ENCODE data around the gene TOMM20. TPM values are rescaled to one million over a fixed set of nuclear protein-coding genes. Genes with fewer than 3 reads are reported as not detected.

The TOMM20 gene
- total and polyA plus RNA-seq, 2 of the 8 experiments (the other 6 are each of a cell fraction or from before 2014, with no cell fraction given) = 71.4 to 168 TPM

GRCh38 chr1:235131961-235132360 is 3.3 kb upstream of the TOMM20 start (continued):
- TF ChIP-seq NANOG (IDR thresholded peaks at IDR 0.05; ENCODE audit: insufficient read depth, low read depth, low read length, poor library complexity, severe bottlenecking) (no peak), TAF7 (optimal IDR thresholded peaks at IDR 0.05; ENCODE audit: borderline replicate concordance, low read depth, low read length) (no peak), CBX8 (IDR thresholded peaks at IDR 0.05; ENCODE audit: borderline replicate concordance, low read depth, low read length) (no peak), SP2 (IDR thresholded peaks at IDR 0.05; ENCODE audit: low read length) (no peak), TCF12 (IDR thresholded peaks at IDR 0.05; ENCODE audit: low read depth, low read length) (no peak), POLR2A (IDR thresholded peaks at IDR 0.05; ENCODE audit: control extremely low read depth in 1 of 2, low read depth in 2 of 2, low read length in 2 of 2) (no peak)

All from H1 (cell line).